HG02678 (cell line): ENCODE results near the gene P3H2.

Experiments
- ATAC-seq: cut with Tn5 transposase; IDR thresholded peaks from one replicate; pipeline ENCODE4 v1.9.1; 2021; ENCODE audit warnings: mild to moderate bottlenecking, moderate library complexity; ENCODE audit not compliant: unreplicated experiment

The P3H2 gene

DNA sequence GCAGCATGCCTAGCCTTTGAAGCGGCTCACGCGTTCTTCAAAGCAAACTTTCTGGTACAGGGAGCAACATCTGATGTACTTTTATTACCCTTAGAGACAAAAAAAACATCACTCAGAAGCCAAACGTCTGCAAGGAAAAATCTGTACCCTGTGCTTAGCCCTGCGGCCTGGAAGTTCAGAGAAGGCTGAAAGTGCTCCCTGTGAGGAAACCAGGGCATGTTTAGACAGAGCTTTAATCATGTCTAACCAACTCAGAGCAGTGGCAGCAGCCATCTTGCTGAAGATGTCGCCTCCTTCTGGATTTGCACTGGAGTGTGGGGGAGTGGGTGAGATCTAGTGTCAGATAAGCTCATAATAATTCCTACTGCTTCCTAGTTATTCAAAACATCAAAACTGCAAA is 170.4 kb downstream of the P3H2 start:
- ATAC-seq = no peak

DNA sequence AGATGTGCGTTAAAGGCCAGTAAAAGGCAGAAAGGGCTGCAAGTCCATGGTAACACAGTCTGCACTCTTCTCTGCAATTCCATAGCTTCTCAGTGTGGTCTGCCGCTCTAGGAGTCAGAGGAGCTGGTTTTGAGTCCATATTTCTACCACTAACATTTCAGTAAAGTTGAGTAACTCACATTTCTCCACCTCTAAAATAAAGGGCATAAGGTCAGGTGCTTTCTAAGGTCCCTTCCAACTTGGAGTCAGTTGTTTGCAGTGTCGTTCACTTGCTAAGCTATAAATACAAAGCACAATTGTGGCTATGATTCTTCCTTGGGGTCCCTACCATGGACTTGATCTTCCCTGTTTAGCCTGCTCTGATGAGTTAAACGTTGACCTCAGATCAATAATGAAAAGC is 171.1 kb downstream of the P3H2 start:
- ATAC-seq = no peak

DNA sequence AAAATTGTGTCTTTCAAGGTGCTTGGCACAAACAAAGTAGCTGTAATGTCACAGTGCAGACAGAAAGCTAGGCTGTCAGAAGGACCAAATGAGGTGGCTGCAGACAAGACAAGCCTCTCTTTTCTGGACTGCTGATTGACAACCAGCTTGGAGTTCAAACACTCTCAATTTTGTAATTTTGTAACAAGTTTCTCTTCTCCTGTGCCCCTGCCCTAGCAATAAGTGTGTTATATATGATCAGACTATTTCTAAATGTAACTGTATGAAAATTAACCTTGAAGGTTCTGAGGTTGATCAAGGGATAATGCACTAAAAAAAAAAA is 172.0 kb downstream of the P3H2 start:
- ATAC-seq = no peak

DNA sequence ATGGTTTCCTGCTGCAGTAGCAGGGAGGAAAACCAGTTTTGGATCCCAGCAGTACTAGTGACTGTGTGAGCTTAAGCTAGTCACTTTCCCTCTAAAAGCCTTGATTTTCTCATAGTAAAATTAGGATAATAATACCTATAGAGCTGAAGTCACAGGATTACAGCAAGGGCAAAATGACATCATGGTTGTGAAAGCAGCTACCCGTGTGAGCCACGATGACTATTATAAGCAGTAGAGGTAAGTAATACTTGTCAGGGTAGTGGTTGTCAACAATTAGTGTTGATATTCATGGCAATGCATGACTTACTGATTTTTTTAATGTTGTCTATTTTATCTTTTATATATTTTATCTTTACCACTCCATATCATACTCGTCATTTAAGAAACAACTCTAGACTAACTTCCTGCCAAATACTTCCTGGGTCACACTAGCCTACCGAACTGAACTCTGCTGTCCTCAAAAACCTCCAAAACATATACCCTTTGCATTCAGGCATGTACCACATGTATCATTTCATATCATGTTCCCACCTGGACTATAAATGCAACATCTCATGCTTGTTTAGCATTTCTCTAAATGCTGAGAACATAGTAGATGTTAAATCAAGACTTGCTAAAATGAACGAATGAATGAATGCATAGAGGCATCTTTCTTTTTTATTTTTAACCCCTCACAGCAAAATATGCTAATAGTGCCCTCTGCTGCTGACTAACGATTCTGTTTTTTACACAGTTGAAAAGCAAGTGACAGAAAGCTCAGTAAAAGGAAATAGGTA is 172.6 kb downstream of the P3H2 start:
- ATAC-seq = peak; percentile 45

DNA sequence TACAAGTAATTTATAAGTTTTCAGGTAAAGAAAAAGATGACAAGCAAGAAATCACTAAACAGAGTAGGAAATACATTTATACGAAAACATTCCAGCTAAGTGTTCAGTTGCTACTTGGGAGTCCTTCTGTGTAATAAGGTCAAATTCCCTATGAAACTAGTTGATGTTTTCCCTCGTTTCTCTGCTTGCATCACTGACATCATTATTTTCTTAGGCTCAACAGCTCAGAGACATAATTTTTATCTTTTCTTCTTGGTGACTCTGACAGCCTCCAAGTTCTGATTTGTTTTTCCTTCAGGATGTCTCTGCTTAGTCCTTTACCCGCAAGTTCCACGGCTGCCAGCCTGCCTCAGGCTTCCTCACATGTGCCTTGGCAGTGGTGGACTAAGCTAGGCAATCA is 173.6 kb downstream of the P3H2 start:
- no peak for ATAC-seq

DNA sequence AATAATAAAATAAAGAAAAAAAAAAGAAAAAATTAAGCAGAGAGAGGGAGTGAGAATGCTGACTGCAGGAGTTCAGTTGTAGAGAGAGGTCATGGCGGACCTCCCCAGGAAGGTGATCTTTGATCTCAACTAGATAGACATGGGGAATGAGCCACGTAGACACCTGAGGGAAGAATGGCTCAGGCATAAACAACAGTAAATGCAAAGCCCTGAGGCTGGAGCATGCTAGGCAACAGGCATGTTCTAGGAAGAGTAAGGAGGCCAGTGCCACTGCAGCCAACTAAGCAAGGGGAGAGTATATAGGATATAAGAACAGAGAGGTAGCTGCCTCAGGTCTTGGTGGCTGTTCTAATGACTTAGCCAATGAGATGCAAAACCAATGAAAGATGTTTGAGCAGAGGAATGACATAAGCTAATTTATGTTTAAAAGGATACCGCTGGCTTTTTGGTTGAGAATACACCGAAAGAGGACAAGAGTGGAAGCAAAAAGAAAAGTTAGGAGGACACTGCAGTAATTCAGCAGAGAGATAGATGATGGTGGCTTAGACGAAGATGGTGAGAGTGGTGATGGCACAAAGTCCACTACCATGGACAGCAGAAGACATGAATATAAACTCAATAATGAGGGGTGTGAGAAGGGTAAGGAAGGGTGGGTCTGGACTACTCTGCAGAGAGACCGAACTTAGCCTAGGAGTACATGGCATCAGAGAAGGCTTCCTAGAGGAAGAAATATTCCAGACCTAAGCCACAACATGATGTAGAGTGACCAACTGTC is 174.6 kb downstream of the P3H2 start:
- ATAC-seq = no peak

DNA sequence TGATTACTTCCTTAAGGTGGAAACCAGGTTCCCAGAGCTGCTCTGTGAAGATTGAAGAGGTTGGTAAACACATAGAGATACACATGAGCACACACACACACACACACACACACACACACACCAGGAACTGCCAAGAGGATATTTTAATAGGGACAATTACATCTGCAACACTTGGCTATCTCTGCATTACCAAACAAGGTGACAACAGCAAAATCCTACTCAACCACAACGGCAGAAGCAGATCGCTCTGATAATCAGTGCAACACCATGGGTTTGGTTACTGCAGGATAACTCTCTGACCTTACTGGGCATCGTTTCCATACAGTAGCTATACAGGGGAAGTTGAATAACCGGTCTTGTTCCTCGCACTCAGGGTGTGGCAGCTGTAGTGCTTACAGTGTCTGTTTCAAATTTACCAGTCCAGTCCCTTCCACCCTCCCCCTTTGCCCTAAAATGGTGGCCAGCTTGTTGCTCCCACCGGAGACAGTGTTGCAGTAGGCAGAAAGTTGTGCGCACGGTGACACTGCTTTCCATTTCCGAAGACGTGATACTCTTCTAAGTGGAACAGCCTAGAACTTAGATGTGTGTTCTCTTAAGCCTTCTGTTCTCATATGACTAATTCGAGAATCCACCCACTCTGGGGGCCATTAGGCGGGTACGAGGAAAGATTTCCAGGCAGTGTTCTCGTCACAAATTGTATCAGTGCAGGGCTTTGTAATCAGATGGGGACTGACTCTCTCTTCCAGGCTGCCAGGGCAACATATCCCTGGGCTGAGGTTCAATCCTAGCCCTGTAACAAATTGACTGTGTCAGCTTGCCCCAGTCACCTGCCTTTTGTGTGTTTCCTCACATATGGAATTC is 176.2 kb downstream of the P3H2 start:
- no peak for ATAC-seq

DNA sequence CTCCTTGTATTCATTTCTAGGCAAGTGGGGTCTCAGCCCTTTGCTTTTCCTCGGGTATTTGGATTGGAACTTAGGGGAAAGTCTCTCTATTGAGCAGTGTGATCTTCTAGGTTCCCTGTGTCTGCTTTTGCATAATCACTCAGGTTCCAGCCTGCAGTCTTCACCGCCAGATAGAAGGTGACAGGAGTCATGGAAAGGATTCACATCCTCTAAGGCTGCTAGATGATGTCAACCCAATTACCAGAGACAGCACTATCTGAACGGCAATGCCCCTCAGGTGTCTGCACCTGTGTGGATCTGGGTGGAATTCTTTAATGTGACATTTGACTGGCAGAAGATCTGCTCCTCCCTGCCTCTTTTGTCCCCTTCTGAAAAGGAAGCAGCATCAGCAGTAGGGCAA is 177.7 kb downstream of the P3H2 start:
- no peak for ATAC-seq

DNA sequence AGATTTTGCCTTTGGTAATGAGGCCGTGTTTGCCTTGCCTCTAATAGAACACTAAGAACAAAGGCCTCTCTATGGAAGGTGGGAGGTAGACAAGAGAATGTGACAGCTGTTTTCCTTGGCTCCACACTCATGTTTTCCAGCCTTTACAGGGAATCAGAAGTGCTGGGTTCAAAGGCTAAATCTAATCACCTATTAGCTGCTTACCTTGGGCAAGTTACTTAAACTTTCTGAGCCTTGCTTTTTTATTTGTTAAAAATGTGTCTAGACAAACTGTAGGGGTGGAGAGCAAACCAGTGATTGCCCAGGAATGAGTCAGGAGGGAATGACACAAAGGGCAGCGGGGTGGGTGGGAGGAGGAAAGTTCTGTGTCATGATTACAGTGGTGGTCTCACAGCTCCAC is 179.0 kb downstream of the P3H2 start:
- ATAC-seq = no peak

DNA sequence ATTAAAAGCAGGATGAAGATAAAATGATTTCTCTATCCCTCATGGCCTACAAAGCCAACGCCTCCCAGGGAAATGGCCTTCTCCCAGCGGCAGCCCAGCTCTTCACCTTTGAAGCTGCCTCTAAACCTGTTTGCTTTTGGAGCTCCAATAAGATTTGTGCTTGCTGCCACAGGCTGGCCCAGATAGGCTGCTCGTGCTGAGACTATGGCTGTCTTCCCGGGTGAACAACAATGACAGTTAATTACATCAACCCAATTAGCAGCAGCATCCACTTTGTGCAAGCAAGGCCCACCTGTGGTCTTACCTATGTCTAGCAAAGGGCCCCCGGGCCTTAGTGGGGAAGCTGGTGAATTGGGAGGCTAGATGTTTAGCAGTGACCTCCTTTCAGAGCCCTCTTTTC is 179.6 kb downstream of the P3H2 start:
- ATAC-seq = no peak

DNA sequence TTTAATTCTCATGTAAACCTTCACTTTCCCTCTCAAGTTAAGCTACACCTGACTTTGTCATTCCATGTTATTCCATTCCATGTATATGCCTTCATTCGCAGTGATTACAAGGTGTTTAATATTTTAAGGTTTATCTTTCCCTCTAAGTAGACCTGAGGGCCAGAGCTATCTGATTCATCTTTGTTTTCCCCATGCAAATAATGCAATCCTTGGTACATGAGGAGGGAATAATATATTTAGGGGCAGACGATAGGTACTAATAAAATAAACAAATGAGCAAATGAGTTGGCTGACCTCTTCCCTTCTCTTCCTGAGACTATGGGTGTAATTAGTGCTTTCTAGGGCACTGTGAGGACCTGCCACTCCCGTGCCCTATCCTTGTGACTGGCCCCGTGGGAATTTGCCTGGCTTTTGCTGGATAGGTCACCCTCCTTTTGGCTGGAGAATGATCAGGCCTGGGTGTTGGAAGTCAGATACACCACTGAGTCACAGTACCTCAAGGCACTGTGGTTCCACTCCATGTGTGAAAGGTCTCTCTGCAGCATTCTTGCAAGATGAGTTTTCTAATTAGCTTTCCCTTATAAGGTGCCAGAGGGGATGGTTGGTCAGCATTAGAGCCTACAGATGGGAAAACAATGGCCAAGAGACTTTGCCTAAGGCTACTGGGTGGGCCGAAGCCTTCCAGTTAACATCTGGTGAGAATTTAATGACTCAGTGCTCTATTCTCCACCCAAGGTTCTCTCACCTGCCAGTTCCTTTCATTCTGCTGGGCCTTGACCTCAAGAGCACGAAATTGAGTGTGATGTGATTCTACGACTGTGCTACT is 183.2 kb downstream of the P3H2 start:
- no peak for ATAC-seq

DNA sequence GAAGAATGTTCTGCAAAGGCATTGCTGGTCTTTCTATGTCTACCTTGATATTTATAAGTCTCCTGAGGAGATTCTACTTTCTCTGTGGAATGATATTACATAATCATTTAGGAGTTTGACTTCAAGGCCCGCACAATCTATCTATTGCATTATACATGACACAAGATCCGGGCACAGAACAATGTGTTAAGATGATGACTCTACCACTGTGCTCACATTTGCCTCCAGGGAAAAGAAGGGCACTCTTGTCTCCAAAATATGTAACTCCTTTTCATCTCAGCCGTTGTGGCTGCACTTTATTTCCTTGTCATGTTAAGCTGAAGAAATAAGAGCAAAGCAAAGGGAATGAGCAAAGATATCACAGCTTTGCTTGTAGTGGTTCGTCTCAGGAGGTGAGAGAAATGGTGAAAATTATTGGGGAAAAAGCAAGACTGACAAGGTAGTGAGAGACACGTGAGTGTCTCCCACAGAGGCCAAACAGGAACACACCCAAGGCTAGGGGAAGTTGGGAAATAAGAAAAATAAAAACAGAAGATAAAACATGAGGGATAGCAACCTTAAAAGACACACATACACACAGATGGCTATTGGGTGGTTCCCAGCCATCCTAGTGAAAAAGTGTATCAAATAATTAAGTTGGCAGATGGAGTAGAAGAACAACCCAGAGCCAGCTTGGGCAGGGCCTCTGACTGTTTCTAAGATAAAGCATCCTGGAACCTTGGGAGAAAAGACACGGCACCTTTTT is 184.3 kb downstream of the P3H2 start:
- ATAC-seq = no peak

DNA sequence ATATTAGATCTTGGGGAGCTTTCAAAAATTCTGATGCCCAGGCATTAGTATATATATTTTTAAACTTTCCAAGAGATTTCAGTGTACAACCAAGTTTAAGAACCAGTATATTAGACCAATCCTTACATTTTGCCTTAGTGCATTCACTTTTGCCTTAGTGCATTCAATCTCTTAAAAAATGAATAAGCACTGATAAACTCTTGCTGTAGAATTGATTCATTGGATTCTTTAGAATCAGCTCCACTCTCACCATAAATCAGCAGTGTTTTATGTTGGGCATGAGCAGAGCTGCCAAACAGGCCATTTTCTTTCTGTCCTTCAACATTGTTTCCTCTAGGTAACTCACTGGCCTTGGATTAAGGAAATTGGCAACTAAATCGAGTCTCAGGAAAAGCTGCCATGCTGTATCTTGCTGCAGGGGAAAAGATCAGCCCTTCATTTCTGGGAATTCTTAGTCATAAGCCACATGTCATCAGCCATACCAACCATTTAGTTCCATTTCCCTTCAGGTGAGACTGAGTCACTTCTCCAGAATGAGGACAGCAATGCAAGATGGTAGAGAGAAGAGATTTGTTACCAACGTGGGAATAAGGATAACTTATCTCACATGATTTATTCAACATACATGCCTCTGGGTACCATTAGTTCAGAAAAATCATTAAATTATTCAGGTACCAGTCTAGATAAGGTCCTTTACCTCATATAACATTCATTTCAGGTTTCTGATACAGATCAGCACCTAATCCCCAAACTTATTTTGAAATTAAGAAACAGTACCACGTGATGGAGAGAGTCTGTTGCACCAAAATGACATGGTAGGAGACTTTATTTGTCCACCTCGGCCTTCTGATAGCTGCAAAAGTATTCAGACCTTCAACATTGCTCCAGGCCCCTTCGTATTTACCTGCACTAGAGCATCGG is 192.5 kb downstream of the P3H2 start:
- no peak for ATAC-seq

DNA sequence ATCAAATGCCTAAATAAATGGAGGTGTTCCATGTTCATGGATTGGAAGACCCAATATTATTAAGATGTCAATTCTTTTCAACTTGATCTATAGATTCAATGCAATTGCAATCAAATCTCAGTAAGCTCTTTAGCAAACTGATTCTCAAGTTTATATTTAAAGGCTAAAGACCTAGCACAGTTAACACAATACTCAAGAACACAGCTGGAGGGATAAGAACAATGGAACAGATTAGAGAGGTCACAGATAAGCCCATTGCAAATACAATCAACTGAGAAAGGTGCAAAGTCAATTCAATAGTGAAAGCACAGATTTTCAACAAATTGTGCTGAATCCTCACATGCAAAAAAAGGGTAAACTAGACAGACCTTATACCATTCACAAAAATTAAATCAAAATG is 198.9 kb downstream of the P3H2 start:
- no peak for ATAC-seq

DNA sequence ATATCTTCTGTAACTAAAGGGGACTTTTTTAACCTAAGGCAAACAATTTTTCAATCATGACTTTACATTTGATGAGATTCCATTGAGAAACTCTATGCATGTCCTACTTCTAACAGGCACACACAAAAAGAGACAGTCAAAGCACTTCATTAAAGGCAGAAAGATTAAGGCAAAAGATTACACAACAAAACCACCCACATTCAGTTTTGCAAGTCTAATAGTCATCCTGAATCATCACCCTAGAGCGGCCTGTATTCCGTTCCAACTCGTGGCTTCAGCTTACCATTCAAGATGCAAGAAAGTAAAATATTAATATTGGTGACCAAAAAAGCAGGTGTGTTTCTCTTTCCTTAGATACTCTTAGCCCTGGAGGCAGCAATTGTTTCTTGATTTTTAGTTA is 205.9 kb downstream of the P3H2 start:
- no peak for ATAC-seq

DNA sequence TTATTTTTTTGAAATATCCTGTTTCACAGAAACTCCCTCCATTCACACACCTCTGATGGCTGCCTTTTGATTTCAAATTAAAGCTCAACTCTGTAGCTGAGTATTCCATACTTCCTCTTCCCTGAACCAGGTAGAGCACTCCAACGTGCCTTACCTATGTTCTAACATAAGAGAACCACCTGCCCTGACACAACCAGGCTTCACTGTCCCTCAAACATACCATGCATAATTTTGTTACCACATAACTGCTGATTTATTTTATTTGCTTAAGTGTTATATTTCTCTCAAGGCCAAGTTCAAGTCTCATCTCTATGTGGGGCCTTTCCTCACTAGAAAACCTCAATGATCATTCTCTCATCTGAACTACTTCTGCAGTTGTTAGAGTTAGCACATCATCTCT is 209.7 kb downstream of the P3H2 start:
- ATAC-seq = no peak

DNA sequence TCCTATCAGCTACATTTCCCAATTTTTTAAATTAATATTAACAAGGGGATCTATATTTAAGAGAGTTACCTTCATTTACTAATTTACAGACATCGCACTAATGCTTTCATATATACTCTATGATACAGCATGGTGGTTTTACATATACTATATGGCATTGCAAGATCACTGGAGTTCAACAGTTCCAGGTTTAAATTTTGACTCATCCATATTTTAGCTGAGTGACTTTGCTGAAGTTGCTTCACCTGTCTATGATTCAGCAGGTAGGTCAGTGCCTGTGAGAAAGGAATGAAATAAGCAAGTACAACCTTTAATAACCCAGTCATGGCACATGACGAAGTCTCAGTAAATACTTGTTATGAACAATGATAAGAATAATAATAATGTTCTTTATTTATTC is 211.1 kb downstream of the P3H2 start:
- no peak for ATAC-seq

DNA sequence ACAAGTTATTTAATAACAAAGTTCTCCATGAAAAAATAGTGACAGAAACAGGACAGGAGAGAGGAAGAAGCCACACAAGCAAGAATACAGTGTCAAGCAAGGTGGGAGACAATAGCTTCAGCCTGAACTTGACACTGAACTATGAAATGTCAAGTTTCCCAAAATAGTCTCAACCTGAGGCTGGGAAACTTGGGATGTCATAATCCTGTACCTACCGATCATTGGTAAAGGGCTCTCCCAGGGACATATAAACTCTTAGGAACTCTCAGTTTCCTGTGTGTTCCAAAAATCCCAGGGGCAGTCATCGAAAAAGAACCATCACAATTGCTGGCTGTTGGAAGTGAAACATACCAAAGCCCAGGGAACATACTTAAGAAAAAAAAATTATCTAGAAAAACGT is 211.6 kb downstream of the P3H2 start:
- ATAC-seq = no peak

DNA sequence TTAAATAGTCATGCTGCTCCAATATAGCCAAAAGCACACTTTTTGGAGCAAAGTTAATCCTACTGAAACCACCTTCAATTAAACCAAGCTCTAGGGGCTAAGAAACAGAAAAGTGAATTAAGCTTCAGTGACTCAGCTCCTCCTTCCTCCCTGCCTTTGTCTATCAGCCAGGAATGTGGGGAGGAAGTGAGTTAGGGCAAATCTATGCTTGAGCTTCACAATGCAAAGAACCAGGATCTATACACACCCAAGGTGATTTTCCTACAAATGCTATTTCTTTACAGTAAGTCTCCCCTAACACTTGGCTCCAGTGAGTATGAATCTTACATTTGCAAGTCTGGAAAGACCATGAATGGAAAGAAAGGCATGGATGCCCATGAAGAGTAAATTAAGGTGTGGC is 212.1 kb downstream of the P3H2 start:
- no peak for ATAC-seq
